Osteoblast (primary cell): ENCODE results near the gene ALDH3B2. TPM values are rescaled to one million over a fixed set of nuclear protein-coding genes. Genes with fewer than 3 reads are reported as not detected.
"Not testable (repeated sequence)": the region's sequence is repeated elsewhere in the genome, so short reads cannot be mapped to it uniquely, and the experiment has no call there.

Experiments used
- DNase-seq: peaks from one replicate; pipeline ENCODE4 v3.0.0; 2011; ENCODE audit warnings: low spot score, mixed read lengths; ENCODE audit not compliant: insufficient read length; ENCODE audit errors: missing footprints
- H2AFZ ChIP-seq: 2 replicates; pipeline ENCODE4 v1.6.0; 2011; ENCODE audit warnings: mild to moderate bottlenecking, low read length
- H3K27ac ChIP-seq: 2 replicates; pipeline ENCODE4 v1.5.1; 2011; ENCODE audit warnings: mild to moderate bottlenecking, low read depth, low read length, moderate library complexity
- H3K27me3 ChIP-seq: 2 replicates; pipeline ENCODE4 v1.6.0; 2012; ENCODE audit warnings: mild to moderate bottlenecking, control low read depth, inconsistent platforms, low read length, moderate library complexity; ENCODE audit not compliant: insufficient read depth
- H3K36me3 ChIP-seq: 2 replicates; pipeline ENCODE4 v1.5.1; 2011; ENCODE audit warnings: mild to moderate bottlenecking, low read length, control low read depth, moderate library complexity; ENCODE audit not compliant: insufficient read depth
- H3K4me1 ChIP-seq: 2 replicates; pipeline ENCODE4 v1.5.1; 2011; ENCODE audit warnings: mild to moderate bottlenecking, low read length, control low read depth, moderate library complexity; ENCODE audit not compliant: insufficient read depth
- H3K4me2 ChIP-seq: 2 replicates; pipeline ENCODE4 v1.6.0; 2011; ENCODE audit warnings: mild to moderate bottlenecking, low read length; ENCODE audit not compliant: insufficient read depth
- H3K4me3 ChIP-seq: fragments of 200-600 bp; sonication (generic); 3 replicates; pipeline ENCODE4 v1.5.1; 2012; ENCODE audit warnings: mild to moderate bottlenecking, low read length, inconsistent platforms; ENCODE audit not compliant: insufficient read depth
- H3K79me2 ChIP-seq: 2 replicates; pipeline ENCODE4 v1.6.0; 2012; ENCODE audit warnings: mild to moderate bottlenecking, low read length, control low read depth, inconsistent platforms; ENCODE audit not compliant: insufficient read depth
- H3K9me3 ChIP-seq: 2 replicates; pipeline ENCODE4 v1.5.1; 2011; ENCODE audit warnings: low read depth, low read length, control low read depth
- H4K20me1 ChIP-seq: 2 replicates; pipeline ENCODE4 v1.6.0; 2012; ENCODE audit warnings: mild to moderate bottlenecking, low read length, control low read depth; ENCODE audit not compliant: insufficient read depth
- total RNA-seq: library from RNA; depleted of rRNA; stranded (reverse); fragments of >200 nt; gene quantifications from 2 replicates; pipeline ENCODE4 v1.2.3, GENCODE V29; 2012
- TF ChIP-seq, protein P1 (sequence below): IDR thresholded peaks from 2 replicates; pipeline ENCODE4 v1.5.1; 2011; ENCODE audit warnings: mild to moderate bottlenecking, low read depth, low read length, moderate library complexity; ENCODE audit errors: extremely low read depth

Gene ALDH3B2
- total RNA-seq, 1 donor = not detected

- no peaks in the 10 kb centered on the region for H4K20me1 ChIP-seq
- H3K27ac ChIP-seq = no peak overlapping the region
- H3K9me3 ChIP-seq = no peaks in the 10 kb centered on the region
- H3K4me1 ChIP-seq = no peaks in the 10 kb centered on the region
- H3K27me3 ChIP-seq = peaks cover 26% of the 10 kb centered on the region
- no peaks in the 10 kb centered on the region for H3K79me2 ChIP-seq
- DNase-seq = no peak
- TF ChIP-seq, protein P1, sequence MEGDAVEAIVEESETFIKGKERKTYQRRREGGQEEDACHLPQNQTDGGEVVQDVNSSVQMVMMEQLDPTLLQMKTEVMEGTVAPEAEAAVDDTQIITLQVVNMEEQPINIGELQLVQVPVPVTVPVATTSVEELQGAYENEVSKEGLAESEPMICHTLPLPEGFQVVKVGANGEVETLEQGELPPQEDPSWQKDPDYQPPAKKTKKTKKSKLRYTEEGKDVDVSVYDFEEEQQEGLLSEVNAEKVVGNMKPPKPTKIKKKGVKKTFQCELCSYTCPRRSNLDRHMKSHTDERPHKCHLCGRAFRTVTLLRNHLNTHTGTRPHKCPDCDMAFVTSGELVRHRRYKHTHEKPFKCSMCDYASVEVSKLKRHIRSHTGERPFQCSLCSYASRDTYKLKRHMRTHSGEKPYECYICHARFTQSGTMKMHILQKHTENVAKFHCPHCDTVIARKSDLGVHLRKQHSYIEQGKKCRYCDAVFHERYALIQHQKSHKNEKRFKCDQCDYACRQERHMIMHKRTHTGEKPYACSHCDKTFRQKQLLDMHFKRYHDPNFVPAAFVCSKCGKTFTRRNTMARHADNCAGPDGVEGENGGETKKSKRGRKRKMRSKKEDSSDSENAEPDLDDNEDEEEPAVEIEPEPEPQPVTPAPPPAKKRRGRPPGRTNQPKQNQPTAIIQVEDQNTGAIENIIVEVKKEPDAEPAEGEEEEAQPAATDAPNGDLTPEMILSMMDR = no peak
- no peak overlapping the region for H3K4me3 ChIP-seq
- H3K36me3 ChIP-seq = no peaks in the 10 kb centered on the region
- H3K4me2 ChIP-seq = no peak overlapping the region
- no peak overlapping the region for H2AFZ ChIP-seq
Measured at GRCh38 chr11:67689178-67689577, 14.8 kb upstream of the ALDH3B2 start.

DNA sequence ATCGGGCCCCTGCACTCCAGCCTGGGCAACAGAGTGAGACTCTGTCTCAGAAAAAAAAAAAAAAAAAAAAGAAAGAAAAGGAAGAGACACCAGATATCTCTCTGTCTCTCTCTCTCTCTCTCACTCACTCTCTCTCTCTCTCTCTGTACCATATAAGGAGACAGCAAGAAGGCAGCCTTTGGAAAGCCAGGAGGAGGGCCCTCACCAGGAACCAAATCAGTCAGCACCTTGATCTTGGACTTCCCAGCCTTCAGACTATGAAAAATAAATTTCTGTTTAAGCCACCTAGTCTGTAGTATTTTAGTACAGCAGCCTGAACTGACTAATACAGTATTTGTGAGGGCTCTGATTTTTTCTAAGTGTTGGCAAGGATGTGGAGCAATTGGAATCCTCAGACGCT is 13.6 kb upstream of the ALDH3B2 start:
- no peak overlapping the region for H3K4me2 ChIP-seq
- H3K79me2 ChIP-seq = no peaks in the 10 kb centered on the region
- H3K36me3 ChIP-seq = no peaks in the 10 kb centered on the region
- H3K9me3 ChIP-seq = no peaks in the 10 kb centered on the region
- H3K4me1 ChIP-seq = no peaks in the 10 kb centered on the region
- TF ChIP-seq, protein P1 = no peak
- H3K4me3 ChIP-seq = no peak overlapping the region
- no peak for DNase-seq
- H3K27ac ChIP-seq = no peak overlapping the region
- no peaks in the 10 kb centered on the region for H4K20me1 ChIP-seq
- H3K27me3 ChIP-seq = peaks cover 26% of the 10 kb centered on the region
- no peak overlapping the region for H2AFZ ChIP-seq

DNA sequence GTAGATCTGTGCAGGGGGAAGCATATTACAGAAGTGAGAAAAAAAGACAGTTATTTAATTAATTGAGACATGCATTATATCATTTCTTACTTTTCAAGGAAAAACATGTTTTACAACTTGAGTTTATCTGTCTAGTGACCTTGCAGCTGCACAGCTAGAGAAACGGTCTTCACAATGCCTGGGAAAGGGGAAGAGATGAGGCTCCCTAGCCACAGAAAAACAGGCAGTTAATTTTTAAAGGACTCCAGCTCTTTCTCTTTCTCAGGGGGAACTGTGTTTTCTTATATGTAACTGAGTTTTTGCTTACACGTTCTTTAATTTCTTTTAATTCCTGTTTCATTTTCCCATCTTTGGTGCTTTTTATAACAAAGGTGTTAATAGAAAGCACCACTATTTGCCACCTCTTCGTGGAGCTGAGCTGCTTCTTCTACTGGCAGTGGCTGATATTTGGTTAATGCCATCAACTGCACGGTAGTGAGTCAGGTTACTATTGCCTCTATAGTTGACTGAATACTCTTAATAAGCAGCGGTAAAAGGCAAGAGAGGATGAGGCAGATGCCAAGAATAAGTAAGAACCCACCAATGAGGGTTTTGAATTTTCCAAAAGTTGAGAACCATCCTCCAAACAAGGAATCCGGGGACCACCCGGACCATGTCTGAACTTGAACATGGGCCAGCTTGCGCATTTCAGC is 11.4 kb upstream of the ALDH3B2 start:
- H3K36me3 ChIP-seq, H3K4me2 ChIP-seq, H3K4me1 ChIP-seq, H3K9me3 ChIP-seq, H4K20me1 ChIP-seq, DNase-seq, H2AFZ ChIP-seq, H3K27ac ChIP-seq, H3K4me3 ChIP-seq, H3K79me2 ChIP-seq: not testable (repeated sequence)
- peaks cover 18% of the 10 kb centered on the region for H3K27me3 ChIP-seq

- not testable (repeated sequence) for H3K4me3 ChIP-seq, H3K27ac ChIP-seq, H3K4me1 ChIP-seq, H3K79me2 ChIP-seq, H4K20me1 ChIP-seq, H3K36me3 ChIP-seq, H3K9me3 ChIP-seq, H2AFZ ChIP-seq, DNase-seq, H3K4me2 ChIP-seq
- H3K27me3 ChIP-seq = peaks cover 12% of the 10 kb centered on the region
Measured at GRCh38 chr11:67682126-67683034, 8.0 kb upstream of the ALDH3B2 start.
